CD14-positive monocyte (primary cell): Measurements from ENCODE around the gene TMEM198. TPM values are rescaled to one million over a fixed set of nuclear protein-coding genes. Genes with fewer than 3 reads are reported as not detected.
A peak's percentile ranks its signal among the peaks of the same experiment; 100 is the strongest.

Source experiments
- DNase-seq, 3 donors: peaks; one replicate each; pipeline ENCODE4 v3.0.0-alpha.2; 2011 to 2022
- H2AFZ ChIP-seq: 2 replicates; pipeline ENCODE4 v1.6.0; 2012; ENCODE audit warnings: mild to moderate bottlenecking, low read depth, low read length, inconsistent platforms; ENCODE audit not compliant: insufficient read depth, poor library complexity, severe bottlenecking
- H3K27ac ChIP-seq, 2 donors: 1 replicate in 1 of 2; 2 replicates in 1 of 2; pipeline ENCODE4 v1.5.1; 2012 to 2013; ENCODE audit warnings: low read length in 2 of 2, control low read depth in 1 of 2, inconsistent platforms in 1 of 2, low read depth in 1 of 2, mild to moderate bottlenecking in 1 of 2
- H3K27me3 ChIP-seq, 2 donors: one replicate each; pipeline versions ENCODE4 v1.6.0 to v1.6.1; 2011 to 2013; ENCODE audit warnings: low read length in 2 of 2; ENCODE audit not compliant: control insufficient read depth in 2 of 2, insufficient read depth in 2 of 2
- H3K36me3 ChIP-seq, 2 donors: replicated peaks in 1 of 2; 1 replicate in 1 of 2; 2 replicates in 1 of 2; pipeline versions ENCODE4 v1.5.1 to v1.6.1; 2012 to 2013; ENCODE audit warnings: low read length in 2 of 2, control low read depth in 1 of 2, inconsistent platforms in 1 of 2, mild to moderate bottlenecking in 1 of 2; ENCODE audit not compliant: insufficient read depth in 2 of 2, control insufficient read depth in 1 of 2
- H3K4me1 ChIP-seq, 2 donors: 1 replicate in 1 of 2; 2 replicates in 1 of 2; pipeline versions ENCODE4 v1.5.1 to v1.6.1; 2012 to 2013; ENCODE audit warnings: low read length in 2 of 2, control low read depth in 1 of 2, inconsistent platforms in 1 of 2, mild to moderate bottlenecking in 1 of 2, moderate library complexity in 1 of 2; ENCODE audit not compliant: insufficient read depth in 2 of 2, control insufficient read depth in 1 of 2
- H3K4me2 ChIP-seq: replicated peaks from 2 replicates; pipeline ENCODE3; 2012; ENCODE audit warnings: low read length, moderate library complexity, mild to moderate bottlenecking; ENCODE audit not compliant: poor library complexity, severe bottlenecking; ENCODE audit errors: extremely low read depth
- H3K4me3 ChIP-seq, 3 experiments: fragments of 200-600 bp in 1 of 3; sonication (generic) in 1 of 3; replicated peaks in 1 of 3; 1 replicate in 2 of 3; 2 replicates in 1 of 3; pipeline ENCODE4 v1.5.1; 2011 to 2013; ENCODE audit warnings: low read length in 3 of 3, mild to moderate bottlenecking in 3 of 3, control low read depth in 2 of 3, low read depth in 2 of 3, inconsistent platforms in 1 of 3, moderate library complexity in 1 of 3
- H3K79me2 ChIP-seq: 2 replicates; pipeline ENCODE4 v1.6.0; 2012; ENCODE audit warnings: mild to moderate bottlenecking, control low read depth, inconsistent platforms, low read length, moderate library complexity; ENCODE audit not compliant: insufficient read depth
- H3K9ac ChIP-seq: 2 replicates; pipeline ENCODE4 v1.6.0; 2017; ENCODE audit warnings: low read length, mild to moderate bottlenecking; ENCODE audit not compliant: insufficient read depth, poor library complexity, severe bottlenecking
- H3K9me3 ChIP-seq, 2 donors: replicated peaks in 1 of 2; 1 replicate in 1 of 2; 2 replicates in 1 of 2; pipeline versions ENCODE4 v1.5.1 to v1.6.1; 2012 to 2013; ENCODE audit warnings: low read length in 2 of 2, control low read depth in 1 of 2; ENCODE audit not compliant: control insufficient read depth in 1 of 2, insufficient read depth in 1 of 2
- H4K20me1 ChIP-seq: 2 replicates; pipeline ENCODE4 v1.6.0; 2012; ENCODE audit warnings: mild to moderate bottlenecking, low read length, control low read depth, moderate library complexity; ENCODE audit not compliant: insufficient read depth
- H3K27ac Mint-ChIP-seq, 7 donors: one replicate each; pipeline ENCODE4 v1.8.0; 2020; ENCODE audit warnings: mild to moderate bottlenecking in 7 of 7, mixed read lengths in 7 of 7, moderate library complexity in 6 of 7, inconsistent platforms in 2 of 7
- H3K27me3 Mint-ChIP-seq, 3 donors: one replicate each; pipeline ENCODE4 v1.8.0; 2021 to 2022; ENCODE audit warnings: low read depth in 3 of 3, mild to moderate bottlenecking in 3 of 3, mixed read lengths in 3 of 3, moderate library complexity in 3 of 3, inconsistent platforms in 1 of 3
- H3K36me3 Mint-ChIP-seq, 2 donors: one replicate each; pipeline ENCODE4 v1.8.0; 2020; ENCODE audit warnings: mixed read lengths in 2 of 2, inconsistent platforms in 1 of 2, mild to moderate bottlenecking in 1 of 2
- H3K4me1 Mint-ChIP-seq: one replicate; pipeline ENCODE4 v1.8.0; 2020; ENCODE audit warnings: mild to moderate bottlenecking, mixed read lengths
- H3K4me3 Mint-ChIP-seq, 2 donors: one replicate each; pipeline ENCODE4 v1.8.0; 2020; ENCODE audit warnings: mild to moderate bottlenecking in 2 of 2, mixed read lengths in 2 of 2, moderate library complexity in 1 of 2
- H3K9me3 Mint-ChIP-seq, 7 donors: one replicate each; pipeline ENCODE4 v1.8.0; 2020 to 2022; ENCODE audit warnings: mixed read lengths in 7 of 7, mild to moderate bottlenecking in 6 of 7, moderate library complexity in 6 of 7, inconsistent platforms in 2 of 7
- WGBS: methylation state at CpG from one replicate; pipeline ENCODE4 v1.1.5; 2013; ENCODE audit warnings: missing lambda C conversion rate; ENCODE audit not compliant: insufficient coverage; 5-methylcytosine and 5-hydroxymethylcytosine counted together
- intact Hi-C, 2 donors: fragments of 100-400 bp; cut with micrococcal nuclease; formaldehyde crosslinking; loops; one replicate each; pipeline versions ENCODE4 v1.15.0 to v1.15.1; 2023
- polyA plus RNA-seq, 3 donors: library from polyadenylated mRNA; depleted of rRNA in 1 of 3; unstranded in 2 of 3; stranded (reverse) in 1 of 3; fragments of 300-500 nt in 2 of 3; fragments of >200 nt in 1 of 3; fragmentation: Illumina TruSeq in 2 of 3; gene quantifications; 1 replicate in 2 of 3; 2 replicates in 1 of 3; pipeline ENCODE4 v1.2.3, GENCODE V29; 2012 to 2021
- TF ChIP-seq, protein P1 (sequence below): fragments of 200-600 bp; IDR thresholded peaks from one replicate; pipeline ENCODE4 v1.8.0; 2022; ENCODE audit warnings: antibody characterized with exemption, mild to moderate bottlenecking

TMEM198 gene
- polyA plus RNA-seq, 3 donors: not detected

GRCh38 chr2:219553168-219553417, 9.3 kb downstream of the TMEM198 start:
- intact Hi-C loops: loop anchor here (5.0 kb wide), 1 partner anchor 44 kb away; the partner anchor contains the start of gene STK11IP (in 2 of the 2)
- DNase-seq: no peak
- Mint-ChIP-seq H3K4me1 (peaks cover 8% of the 10 kb centered on the region), H3K27me3 (peaks cover 35 to 57% (median 44%) of the 10 kb centered on the region in 3 donors), H3K27ac (no peak overlapping the region), H3K9me3 (peaks cover 0 to 9% (median 3%) of the 10 kb centered on the region in 7 donors), H3K4me3 (peak overlapping the region in 1 of 2 donors; percentile 77), H3K36me3 (peaks cover 0 to 3% of the 10 kb centered on the region in 2 donors)
- TF ChIP-seq, protein P1, sequence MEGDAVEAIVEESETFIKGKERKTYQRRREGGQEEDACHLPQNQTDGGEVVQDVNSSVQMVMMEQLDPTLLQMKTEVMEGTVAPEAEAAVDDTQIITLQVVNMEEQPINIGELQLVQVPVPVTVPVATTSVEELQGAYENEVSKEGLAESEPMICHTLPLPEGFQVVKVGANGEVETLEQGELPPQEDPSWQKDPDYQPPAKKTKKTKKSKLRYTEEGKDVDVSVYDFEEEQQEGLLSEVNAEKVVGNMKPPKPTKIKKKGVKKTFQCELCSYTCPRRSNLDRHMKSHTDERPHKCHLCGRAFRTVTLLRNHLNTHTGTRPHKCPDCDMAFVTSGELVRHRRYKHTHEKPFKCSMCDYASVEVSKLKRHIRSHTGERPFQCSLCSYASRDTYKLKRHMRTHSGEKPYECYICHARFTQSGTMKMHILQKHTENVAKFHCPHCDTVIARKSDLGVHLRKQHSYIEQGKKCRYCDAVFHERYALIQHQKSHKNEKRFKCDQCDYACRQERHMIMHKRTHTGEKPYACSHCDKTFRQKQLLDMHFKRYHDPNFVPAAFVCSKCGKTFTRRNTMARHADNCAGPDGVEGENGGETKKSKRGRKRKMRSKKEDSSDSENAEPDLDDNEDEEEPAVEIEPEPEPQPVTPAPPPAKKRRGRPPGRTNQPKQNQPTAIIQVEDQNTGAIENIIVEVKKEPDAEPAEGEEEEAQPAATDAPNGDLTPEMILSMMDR: no peak
- Histone ChIP-seq H3K9me3 (peaks cover 0 to 5% of the 10 kb centered on the region in 2 donors), H3K4me2 (peak overlapping the region; percentile 82), H3K27ac (no peak overlapping the region), H3K79me2 (no peaks in the 10 kb centered on the region), H3K36me3 (no peaks in the 10 kb centered on the region), H2AFZ (peak overlapping the region; percentile 74), H4K20me1 (no peaks in the 10 kb centered on the region), H3K9ac (no peak overlapping the region), H3K4me1 (peaks cover 12 to 18% of the 10 kb centered on the region in 2 donors), H3K4me3 (peak overlapping the region in 1 of 3 experiments; percentile 71), H3K27me3 (peaks cover 17 to 44% of the 10 kb centered on the region in 2 donors)
- 36% methylated on average over 5 of the region's 7 CpGs for WGBS

DNA sequence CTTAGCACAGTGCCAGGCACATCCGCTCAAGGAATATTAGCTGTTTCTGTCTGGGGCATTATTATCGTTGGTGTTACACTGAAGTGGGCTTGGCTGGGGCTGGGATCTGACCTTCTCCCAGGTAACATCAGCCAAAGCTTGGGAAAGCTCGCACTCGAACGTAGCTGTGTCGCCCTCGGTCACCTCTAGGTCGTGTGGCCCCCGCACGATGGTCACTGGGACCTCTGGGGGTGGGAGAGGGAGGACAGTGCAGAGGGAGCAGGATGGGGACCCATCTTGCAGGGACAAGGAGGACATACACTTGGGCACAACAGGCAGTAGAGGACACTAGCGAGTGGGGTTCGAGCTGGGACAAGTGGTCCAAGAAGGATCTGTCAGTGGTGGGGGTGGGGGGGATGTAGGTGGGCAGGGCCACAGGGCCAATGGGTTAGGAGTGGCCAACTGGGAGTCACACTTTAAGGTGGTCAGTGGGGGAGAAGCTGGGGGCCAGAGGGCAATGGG, 9.7 kb downstream of the TMEM198 start:
- Mint-ChIP-seq H3K9me3 (peaks cover 0 to 9% (median 3%) of the 10 kb centered on the region in 7 donors), H3K4me3 (peak overlapping the region in 1 of 2 donors; percentile 77), H3K27me3 (peaks cover 33 to 54% (median 44%) of the 10 kb centered on the region in 3 donors), H3K27ac (no peak overlapping the region), H3K36me3 (peaks cover 0 to 3% of the 10 kb centered on the region in 2 donors), H3K4me1 (peaks cover 8% of the 10 kb centered on the region)
- DNase-seq: no peak
- Histone ChIP-seq H3K4me1 (peaks cover 12 to 18% of the 10 kb centered on the region in 2 donors), H3K9me3 (peaks cover 0 to 5% of the 10 kb centered on the region in 2 donors), H3K4me3 (no peak overlapping the region), H3K79me2 (no peaks in the 10 kb centered on the region), H3K27ac (no peak overlapping the region), H4K20me1 (no peaks in the 10 kb centered on the region), H3K4me2 (peak overlapping the region; percentile 82), H3K27me3 (peaks cover 17 to 44% of the 10 kb centered on the region in 2 donors), H3K9ac (no peak overlapping the region), H3K36me3 (no peaks in the 10 kb centered on the region), H2AFZ (no peak overlapping the region)
- WGBS: 84% methylated on average over 10 of the region's 12 CpGs
- intact Hi-C loops: loop anchor here (5.0 kb wide), 1 partner anchor 44 kb away; the partner anchor contains the start of gene STK11IP (in 2 of the 2)
- TF ChIP-seq, protein P1: no peak
